GM18517 (cell line): ENCODE results near the gene METTL3.

Experiments used
- ATAC-seq: cut with Tn5 transposase; IDR thresholded peaks from one replicate; pipeline ENCODE4 v1.9.1; 2021; ENCODE audit warnings: mild to moderate bottlenecking, moderate library complexity; ENCODE audit not compliant: unreplicated experiment

The METTL3 gene

DNA sequence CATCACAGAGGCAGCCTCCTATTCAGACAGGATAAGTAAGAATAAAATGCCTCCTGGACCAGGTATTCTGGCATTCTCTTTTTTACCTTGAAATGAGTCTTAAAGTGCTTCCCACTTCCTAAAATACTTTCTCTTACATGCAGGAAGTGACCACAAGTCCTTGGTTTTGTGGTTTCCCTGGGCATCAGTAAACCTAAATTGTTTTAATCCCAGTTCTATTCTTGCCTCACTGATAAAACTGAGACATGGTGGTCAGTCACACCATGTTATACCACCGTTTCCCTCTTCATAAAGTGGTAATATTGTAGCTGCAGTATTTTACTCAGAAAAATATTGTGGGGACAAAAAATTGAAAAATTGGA, 16.2 kb upstream of the METTL3 start:
- no peak for ATAC-seq

DNA sequence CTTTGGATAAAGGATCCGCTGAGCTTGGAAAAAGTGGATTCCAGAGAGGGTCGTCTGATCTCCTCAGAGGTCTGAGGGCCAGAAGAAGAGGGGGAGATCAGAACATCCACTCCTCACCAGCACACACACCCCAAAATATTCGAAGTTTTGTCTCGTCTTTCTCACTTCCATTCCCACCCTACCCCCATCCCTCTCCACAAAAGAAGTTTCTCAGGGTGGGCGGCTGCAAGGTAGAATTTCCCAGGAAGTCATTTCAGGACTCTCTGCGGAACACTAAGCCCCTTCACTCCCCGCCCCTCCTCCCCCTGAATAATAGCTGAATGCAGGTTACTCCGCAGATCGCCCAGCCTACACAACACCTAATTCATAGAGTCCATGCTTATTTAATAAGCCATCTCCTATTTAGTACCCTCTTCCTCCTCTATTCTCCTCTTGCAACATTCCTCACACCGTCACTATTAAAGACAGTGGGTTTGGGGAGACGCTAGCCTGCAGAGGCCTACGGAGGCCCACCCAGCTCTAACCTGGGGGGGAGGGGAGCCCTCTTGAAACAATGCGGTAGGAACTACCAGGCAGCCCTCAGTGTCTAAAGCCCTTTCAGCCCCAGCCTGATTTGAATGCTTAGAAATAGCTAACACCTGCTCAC, 15.7 kb upstream of the METTL3 start:
- no peak for ATAC-seq

DNA sequence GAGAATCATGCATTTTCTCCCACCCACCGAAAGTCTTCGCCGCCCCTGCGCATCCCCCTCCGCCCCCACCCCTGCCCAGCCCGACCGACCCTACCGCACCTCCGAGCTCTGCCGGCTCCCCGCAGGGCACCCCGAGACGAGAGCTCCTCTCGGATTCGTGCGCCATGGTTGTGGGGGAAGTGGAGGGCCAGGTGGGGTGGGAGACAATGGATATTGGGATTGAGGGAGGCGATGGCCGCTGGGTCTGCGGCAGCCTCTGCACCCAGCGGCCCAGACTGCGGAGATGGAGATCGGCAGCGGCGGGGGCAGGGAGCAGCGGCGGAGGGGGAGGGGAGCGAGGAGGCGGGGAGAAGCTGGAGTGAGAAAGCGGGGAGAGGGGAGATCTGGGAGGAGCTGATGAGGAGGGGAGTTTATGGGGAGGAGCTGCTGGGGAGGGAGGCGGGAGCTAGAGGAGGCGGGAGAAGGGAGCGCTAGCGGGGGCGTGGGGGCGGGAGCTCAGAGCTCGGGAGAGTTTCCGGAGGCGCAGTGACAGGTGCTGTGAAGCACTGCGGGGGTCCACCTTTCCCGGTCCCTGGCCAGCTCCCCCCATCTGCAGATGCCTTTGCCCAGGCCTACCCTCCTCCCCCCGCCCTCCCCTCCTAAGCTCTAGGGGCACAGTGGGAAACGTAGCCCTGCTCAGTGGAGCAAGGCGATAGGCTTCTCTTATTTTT, 15.0 kb upstream of the METTL3 start, which contains the start of gene SALL2:
Gene SALL2, minus strand, starts transcription at position 385 of the 710 bp plus-strand sequence. Its CDS starts 219 bp downstream, at position 166.
- no peak for ATAC-seq

DNA sequence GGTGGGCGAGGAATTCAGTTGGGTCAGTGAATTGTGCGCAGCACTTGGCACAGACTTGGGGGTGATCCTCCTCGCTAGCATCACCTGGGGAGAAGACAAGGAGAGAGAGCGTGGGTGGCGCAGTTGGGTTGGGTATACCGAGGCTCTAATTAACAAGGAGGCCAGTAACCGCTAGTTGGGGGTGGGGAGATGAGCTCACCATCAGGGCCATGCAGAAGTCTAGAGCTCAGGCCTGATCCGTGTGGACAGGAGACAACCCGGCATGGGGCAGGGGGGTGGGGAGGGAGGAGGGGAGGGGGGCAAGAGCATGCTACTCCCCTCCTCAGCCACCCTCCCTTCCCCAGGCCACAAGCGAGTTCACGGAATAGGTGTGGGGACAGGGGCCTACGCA, 14.4 kb upstream of the METTL3 start:
- no peak for ATAC-seq

DNA sequence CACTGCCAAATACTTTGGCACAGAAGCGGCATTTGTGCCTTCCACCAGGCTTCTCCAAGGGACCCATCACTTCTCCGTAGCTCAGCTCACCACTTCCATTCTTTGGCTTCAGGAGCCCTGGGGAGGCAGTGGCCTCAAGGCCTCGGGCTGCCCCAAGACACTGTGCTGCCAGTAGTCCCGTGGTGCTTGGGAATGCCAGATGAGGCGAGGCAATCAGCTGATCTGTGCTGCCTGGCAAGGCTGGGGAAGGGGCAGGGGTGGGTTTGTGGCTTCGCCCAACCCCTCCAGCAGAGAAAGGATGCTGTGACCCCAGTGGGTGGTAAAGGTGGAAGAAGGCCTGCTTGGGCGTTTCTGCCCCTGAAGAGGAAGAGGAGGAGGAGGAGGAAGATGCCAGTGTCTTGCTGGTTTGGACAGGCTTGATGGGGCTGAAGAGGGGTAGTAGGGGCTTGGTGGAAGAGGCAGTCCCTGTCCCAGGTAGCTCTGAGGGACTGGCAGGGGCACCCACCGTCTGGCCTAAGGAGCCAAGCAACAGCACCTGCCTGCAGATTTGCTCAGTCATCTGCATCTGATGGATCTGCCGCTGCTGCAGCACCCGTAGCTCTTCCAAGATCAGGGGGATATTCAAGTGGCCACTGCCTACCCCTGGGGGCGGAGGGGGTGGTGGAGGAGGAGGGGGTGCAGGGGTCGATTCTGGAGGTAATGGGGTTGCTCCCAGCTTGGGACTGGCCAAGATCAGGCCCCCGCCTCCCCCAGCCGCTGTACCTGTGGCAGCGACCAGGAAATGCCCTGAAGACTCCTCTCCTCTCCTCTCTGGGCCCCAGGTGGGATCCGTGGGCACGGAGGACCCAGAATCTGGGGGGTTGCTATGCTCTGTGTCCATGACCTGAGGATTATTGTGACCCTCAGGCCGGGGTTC, 13.7 kb upstream of the METTL3 start:
- ATAC-seq = no peak

DNA sequence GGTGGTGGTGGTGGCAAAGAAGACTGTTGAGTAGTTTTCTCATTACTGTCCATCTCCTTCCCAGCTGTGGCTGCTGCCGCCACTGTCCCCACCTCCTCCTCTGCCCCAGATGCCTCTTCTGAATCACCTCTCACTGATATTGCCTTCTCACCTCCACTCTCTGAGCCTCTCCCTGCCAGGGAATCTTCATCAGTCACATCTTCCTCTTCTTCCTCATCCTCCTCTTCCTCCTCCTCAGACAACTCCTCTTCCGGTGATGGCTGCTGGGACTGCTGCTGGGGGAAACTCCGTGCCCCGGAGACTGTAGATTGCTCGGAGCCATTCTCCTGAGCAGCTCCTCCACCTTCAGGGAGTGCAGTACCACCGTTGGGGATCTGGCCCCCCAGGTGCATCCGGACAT, 12.1 kb upstream of the METTL3 start:
- ATAC-seq = no peak

DNA sequence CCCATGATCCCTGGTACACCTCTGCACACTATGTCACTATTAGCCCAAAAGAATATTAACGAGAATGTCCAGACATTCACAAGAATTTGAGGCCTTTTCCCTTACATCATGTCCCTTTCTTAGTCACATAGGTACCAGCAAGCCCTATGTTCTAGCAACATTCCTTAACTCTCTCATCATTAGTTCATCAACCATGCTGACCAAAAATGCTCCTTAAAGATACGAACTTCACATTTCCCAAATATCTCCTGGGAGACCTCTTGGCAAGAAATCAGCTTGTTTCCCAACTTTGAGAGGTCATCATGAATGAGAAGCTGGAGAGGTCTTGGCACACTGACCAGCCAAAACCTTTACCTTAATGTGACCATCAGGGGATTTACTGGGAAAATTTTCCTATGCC, 10.4 kb upstream of the METTL3 start:
- ATAC-seq = no peak

DNA sequence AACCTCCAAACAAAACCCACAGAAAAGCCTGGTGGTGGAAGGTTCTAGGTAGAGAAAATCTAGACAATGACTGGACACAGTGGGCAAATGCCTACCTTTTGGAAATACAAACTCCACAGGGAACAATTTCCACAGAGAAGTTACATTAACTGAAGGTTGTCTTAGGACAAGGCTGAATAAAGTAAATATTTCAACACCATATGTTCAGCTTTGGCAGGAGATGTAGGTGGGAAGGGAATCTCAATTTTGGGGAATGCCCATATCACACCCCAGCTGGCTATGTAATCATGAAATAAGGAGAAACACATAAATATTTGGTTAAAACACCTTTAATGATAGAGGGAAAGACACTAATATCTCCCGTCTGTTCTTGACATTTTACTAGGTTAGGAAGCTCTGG, 9.6 kb upstream of the METTL3 start:
- ATAC-seq = no peak

DNA sequence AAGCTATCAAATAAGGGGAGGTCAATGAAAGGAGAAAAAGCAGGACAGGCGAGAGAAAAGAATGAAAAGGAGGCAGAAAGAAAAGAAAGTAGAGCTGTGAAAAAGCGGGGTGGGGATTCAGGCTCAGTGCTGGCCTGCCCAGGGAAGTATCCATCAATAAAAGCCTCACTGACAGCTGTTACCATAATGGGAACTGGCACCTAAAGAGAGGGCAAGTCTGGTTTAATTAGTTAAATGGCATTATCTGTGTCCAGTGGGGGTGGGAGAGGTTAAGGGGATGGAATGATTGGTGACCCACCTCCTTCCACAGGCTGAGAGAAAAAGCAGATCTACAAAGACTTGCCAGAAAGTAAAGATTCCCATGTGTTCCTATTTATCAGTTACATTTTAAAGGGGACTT, 7.6 kb upstream of the METTL3 start:
- ATAC-seq = no peak

DNA sequence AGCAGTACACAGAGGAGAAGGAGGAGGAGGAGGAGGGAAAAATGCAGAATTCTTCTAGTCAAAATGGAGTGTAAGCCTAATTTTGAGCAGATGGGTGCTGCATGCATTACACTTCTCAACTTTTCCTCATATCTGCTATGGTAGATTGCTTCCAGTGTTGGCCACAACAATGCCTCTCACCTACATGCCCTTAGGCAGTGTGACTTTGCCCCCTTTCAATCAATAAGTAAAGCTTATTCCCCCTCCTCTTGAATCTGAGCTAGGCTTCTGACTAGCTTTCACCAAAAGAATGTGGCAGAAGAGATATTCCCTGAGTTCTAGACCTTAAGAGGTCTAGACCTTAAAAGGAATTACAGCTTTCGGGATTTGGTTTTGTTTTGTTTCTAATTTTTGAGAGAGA, 3.2 kb upstream of the METTL3 start:
- ATAC-seq = no peak

DNA sequence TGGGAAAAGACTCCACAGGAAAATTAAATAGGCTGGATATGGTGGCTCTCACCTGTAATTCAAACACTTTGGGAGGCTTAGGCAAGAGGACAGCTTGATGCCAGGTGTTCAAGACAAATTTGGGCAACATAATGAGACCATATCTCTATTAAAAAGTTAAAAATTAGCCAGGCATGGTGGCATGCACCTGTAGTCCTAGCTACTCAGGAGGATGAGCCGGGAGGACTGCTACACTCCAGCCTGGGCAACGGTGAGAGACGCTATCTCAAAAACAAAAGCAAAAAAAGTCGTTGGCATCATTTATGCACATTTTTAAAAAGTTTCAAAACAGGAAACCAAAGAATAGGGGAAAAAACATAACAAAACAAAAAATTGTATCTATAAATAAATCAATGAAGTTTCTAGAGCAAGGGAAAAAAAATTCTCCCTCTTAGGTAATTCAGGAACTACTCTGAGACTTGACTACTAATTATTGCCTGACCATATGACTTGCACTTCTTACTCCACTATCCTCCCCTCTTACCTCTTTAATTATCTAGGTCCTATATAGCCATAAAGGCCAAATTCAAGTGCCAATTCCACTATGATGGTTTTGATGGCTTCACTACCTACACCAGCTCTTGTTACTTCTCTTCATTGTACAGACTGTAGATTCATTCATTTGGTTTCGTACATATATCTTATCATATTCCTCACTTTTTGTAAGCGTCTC, 1.6 kb downstream of the METTL3 start:
- ATAC-seq = no peak

DNA sequence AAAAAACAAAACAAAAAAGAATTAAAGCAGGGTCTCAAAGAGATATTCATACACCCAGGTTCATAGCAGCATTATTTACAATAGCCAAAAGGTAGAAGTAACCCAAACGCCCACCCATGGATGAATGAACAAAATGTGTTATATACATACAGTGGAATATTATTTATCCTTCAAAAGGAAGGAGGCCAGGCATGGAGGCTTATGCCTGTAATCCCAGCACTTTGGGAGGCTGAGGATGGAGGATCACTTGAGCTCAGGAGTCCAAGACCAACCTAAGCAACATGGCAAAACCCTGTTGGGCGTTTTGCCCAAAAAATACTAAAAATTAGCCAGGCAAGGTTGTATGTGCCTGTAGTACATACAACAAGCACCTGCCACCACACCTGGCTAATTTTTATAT, 4.6 kb downstream of the METTL3 start:
- no peak for ATAC-seq

DNA sequence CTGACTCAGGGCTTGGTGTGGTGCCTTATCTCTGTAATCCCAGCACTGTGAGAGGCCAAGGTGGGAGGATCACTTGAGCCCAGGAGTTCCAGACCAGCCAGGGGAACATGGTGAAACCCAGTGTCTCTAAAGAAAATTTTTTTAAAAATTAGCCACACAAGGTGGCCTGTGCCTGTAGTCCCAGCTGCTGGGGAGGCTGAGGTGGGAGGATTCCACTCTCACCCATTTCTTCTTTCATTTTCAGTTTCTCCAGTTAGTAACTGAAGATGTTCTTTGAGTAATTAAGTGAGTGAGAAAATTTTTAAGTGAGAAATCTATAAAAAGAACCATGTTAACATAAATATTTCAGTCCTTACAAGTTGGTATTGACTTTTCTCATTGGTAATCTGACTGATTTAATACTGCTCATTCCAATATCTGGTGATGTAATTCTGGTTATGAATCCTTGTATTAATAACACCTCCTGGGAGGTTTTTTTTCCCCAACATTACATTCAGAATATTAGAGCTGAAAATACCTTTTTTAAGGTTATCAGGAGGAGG, 6.1 kb downstream of the METTL3 start:
- peak; percentile 83 for ATAC-seq

DNA sequence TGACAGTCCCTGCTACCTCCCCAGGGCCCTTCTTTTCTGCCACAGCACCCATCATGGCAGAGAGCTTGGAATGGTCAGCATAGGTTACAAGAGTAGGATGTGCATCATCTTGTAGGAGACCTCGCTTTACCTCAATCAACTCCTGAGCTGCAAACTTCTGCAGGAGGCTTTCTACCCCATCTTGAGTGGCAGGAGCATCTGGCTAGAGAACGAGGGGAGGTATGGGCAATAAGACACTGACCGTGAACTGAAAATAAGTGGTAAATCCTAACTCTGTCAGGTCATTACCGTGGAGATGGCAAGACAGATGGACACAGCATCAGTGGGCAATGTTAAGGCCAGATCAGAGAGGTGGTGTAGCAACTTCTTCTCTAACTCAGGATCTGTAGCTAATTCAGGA, 7.8 kb downstream of the METTL3 start:
- no peak for ATAC-seq

DNA sequence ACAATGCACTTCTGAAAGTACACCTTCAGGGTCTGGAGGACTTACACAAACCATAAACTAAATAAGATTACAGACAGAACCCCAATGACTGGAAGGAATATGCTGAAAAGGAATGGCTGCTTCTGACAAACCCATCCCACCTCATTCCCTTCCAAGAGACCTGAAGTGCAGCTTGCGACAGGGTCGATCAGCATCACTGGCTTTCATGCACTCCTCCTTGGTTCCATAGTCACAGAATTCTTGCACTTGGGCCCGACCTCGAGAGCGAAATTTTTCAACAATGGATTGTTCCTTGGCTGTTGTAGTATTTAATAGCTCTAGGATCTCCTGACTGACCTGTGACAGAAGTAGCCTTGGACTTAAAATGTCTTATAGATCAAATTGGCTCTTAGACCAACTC, 9.6 kb downstream of the METTL3 start:
- no peak for ATAC-seq

DNA sequence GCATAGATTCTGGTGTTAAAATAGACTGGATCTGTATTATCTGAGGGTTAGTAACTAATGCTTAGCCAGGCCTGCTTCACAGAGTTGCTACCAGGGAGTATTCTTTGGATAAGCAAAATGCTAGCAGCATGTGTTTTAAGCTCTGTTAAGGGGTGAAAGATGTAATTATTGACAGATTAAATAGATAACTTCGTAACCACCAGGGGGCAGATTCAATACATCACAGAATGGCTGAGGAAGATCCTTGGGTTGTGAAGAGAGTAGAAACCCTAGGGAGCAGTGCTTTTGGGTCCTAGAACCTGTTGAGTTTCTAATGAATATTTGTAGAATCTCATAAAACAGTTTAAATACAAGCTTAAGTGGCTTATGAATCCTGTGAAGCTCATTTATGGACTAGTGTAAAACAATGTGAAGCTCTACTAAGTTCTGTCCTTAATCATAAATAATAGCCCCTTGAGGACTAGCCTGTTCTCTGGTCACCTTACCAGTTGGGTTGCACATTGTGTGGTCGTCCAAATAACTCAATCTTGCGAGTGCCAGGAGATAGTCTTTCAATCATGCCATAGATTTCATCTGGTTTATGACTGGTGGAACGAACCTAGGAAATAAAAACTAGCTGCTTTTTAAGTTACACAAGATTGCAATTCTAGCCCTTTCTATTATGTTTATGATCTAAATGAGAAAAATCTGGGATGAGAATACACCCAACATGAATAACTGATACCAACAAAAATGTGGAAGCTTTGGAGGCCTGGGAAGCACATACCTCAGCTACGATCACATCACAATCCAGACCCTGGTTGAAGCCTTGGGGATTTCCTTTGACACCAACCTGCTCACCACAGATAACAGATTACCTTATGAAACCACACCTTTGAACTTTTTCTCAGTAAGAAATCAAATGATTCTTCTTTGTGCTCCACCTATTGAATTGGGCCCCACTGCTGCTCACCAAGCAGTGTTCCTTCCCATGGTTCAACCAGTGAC, 12.3 kb downstream of the METTL3 start:
- ATAC-seq = peak; percentile 63

DNA sequence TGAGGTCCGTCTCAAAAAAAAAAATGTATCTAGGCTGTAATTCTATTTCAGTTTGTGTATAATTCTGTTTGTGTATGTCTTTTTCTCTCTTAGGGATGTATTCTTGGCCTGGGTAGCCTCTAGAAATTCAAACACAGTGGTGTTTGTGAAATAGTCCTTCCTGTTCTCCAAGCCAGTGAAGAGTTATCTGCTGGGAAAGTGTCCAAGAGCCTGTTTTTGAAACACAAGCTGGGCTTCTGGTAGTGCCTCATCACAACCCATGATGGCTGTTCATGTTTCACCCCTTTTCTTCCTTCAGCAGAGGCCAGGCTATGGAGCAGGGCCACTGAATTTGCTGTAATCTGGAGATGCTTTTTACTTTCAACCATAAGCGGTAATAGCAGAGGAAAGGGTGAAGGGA, 14.7 kb downstream of the METTL3 start:
- ATAC-seq = no peak

DNA sequence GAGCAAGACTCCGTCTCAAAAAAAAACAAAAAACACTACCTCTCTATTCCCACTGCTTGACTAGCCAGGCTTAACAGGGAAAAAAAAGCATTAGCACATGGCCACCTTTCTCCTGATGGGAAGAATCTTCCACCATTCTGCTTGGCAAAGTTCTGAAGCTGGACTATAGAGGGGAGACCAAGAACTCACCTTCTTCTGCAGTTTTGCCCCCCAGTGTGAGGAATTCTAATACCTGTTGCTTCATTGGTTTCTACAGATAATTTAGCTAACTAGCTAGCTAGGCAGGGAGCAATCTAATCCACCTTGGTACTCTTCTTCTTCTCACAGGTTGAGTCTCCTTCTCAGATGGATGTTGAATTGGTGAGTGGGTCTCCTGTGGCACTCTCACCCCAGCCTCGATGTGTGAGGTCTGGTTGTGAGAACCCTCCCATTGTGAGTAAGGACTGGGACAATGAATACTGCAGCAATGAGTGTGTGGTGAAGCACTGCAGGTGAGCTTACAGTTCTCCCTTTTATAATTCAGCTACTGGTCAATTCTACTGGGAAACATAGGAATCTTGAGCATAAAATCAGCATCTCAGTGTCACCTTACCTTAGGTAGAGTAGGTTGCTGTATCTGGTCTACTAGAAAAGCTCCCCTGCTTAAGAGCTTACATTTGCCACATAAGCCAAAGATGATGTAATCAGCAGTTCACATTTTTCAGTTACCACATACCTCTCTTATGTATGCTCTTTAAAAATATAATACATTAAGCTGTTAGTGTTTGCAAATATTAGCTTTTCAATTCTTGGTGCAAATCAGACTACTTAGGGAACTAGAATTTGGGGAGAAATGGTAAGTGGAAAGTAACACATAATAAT, 16.0 kb downstream of the METTL3 start:
- no peak for ATAC-seq

DNA sequence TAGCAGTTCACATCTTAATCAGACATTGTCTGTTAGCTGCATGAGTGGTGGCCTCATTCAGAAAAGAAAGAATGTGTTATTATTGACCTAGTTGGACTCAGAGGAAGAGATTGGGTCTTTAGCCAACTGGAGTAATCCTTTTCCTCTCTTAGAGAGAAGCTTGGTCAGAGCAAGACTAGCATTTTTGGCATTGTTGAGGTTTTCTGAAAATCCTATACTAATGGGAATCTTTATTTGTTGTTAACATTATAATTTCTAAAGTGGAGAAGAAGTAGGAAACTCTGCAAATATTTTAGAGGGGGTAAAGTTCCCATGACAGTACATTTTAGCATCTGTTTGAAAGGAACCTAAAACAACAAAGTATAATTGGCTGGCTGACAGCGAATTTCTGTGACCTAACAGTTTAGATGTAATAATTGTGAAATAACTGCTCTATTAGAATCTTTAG, 24.5 kb downstream of the METTL3 start:
- ATAC-seq = no peak
